PC-9 (cell line): ENCODE results near the gene CD300C.

Experiments used
- CTCF ChIP-seq: fragments of 200-600 bp; sonication (generic); conservative IDR thresholded peaks from 2 replicates; pipeline ENCODE4 v1.6.1; 2017; ENCODE audit warnings: mixed run types, antibody characterized with exemption, mild to moderate bottlenecking, moderate library complexity
- EZH2 ChIP-seq: fragments of 200-600 bp; sonication (generic); IDR thresholded peaks from 2 replicates; pipeline ENCODE4 v1.8.0; 2017; ENCODE audit warnings: antibody characterized with exemption, low read depth

DNA sequence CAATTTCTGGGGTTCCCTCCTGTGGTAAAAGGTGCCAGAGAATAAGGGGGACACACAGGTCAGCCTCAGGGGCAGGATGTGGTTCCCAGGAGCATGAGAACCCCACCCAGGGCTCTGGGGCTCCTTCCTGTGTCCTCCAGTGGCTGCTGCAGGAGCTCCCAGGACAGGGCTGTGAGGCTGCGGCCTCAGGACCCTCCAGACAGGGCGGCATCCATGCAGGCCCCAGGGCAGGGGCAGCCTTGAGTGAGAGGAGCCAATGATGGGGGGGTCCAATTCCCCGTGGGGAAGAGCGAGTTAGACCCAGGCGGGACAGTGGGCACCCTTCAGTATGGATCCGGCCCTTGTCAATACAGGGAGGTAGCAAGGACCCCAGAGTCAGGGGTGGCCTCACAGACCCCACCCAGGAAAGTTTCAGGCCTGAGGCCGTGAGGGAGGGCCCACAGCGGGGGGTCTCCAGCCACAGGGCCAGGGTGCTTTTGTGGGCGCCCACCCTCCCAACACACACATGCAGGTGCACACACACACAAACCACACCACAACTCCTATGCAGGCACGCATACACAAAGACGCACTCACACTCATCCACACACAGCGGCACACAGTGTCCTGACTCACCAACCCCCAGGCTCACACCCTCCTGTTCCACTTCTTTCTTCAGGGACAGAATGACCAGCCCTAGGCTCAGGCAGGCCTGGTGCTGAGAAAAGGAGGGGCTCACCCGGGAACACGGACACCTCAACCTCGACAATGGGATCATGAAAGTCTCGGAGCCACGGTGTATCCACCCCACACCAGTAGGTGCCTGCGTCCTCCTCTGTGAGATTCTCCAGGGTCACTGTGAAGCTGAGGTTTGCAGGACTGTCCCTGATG lies 1.8 kb downstream of the CD300C start:
- TF ChIP-seq CTCF (no peak), EZH2 (no peak)
